Ishikawa (cell line): Measurements from ENCODE around the gene TIFAB.

Experiments used
- CEBPB ChIP-seq: IDR thresholded peaks from 2 replicates; pipeline ENCODE4 v1.6.1; 2012
- CREB1 ChIP-seq: IDR thresholded peaks from 2 replicates; pipeline ENCODE4 v1.6.1; 2012; ENCODE audit warnings: low read depth
- EGR1 ChIP-seq: IDR thresholded peaks from 2 replicates; pipeline ENCODE4 v1.6.1; 2012
- EP300 ChIP-seq: IDR thresholded peaks from 2 replicates; pipeline ENCODE4 v1.6.1; 2012; ENCODE audit warnings: borderline replicate concordance
- FOXM1 ChIP-seq: IDR thresholded peaks from 2 replicates; pipeline ENCODE4 v1.6.1; 2012; ENCODE audit warnings: low read depth, borderline replicate concordance
- MAX ChIP-seq: IDR thresholded peaks from 2 replicates; pipeline ENCODE4 v1.6.1; 2012
- NFIC ChIP-seq: IDR thresholded peaks from 2 replicates; pipeline ENCODE4 v1.6.1; 2012
- RAD21 ChIP-seq: IDR thresholded peaks from 2 replicates; pipeline ENCODE4 v1.6.1; 2012; ENCODE audit warnings: low read depth
- REST ChIP-seq: IDR thresholded peaks from 2 replicates; pipeline ENCODE4 v1.6.1; 2012; ENCODE audit warnings: low read depth, mild to moderate bottlenecking
- TAF1 ChIP-seq: IDR thresholded peaks from 2 replicates; pipeline ENCODE4 v1.6.1; 2012; ENCODE audit warnings: low read depth, mild to moderate bottlenecking
- TCF12 ChIP-seq: IDR thresholded peaks from 2 replicates; pipeline ENCODE4 v1.6.1; 2012; ENCODE audit warnings: low read depth
- TEAD4 ChIP-seq: IDR thresholded peaks from 2 replicates; pipeline ENCODE4 v1.6.1; 2012
- USF1 ChIP-seq: IDR thresholded peaks from 2 replicates; pipeline ENCODE4 v1.6.1; 2012
- YY1 ChIP-seq: IDR thresholded peaks from 2 replicates; pipeline ENCODE4 v1.6.1; 2012; ENCODE audit warnings: low read depth
- ZBTB7A ChIP-seq: IDR thresholded peaks from 2 replicates; pipeline ENCODE4 v1.6.1; 2012; ENCODE audit warnings: low read depth

The TIFAB gene

GRCh38 chr5:135452321-135453030, at the start of gene TIFAB:
TSS of gene TIFAB (minus strand) at chr5:135452351. CDS start at chr5:135449939, 2,412 bp downstream.
- no peak for TF ChIP-seq TCF12
- TF ChIP-seq ZBTB7A: no peak
- no peak for TF ChIP-seq TEAD4
- no peak for TF ChIP-seq EGR1
- TF ChIP-seq MAX: no peak
- TF ChIP-seq RAD21: no peak
- TF ChIP-seq YY1: no peak
- TF ChIP-seq EP300: no peak
- TF ChIP-seq TAF1: no peak
- no peak for TF ChIP-seq CREB1
- TF ChIP-seq REST: no peak
- no peak for TF ChIP-seq FOXM1
- no peak for TF ChIP-seq USF1
- no peak for TF ChIP-seq CEBPB
- TF ChIP-seq NFIC: no peak

GRCh38 chr5:135498637-135498995, 46.5 kb upstream of the TIFAB start:
- TF ChIP-seq EGR1 (no peak), RAD21 (no peak), YY1 (no peak), REST (no peak), NFIC (no peak), FOXM1 (no peak), TCF12 (no peak), USF1 (no peak), TAF1 (no peak), MAX (no peak), EP300 (no peak), CREB1 (no peak), CEBPB (no peak), ZBTB7A (no peak), TEAD4 (no peak)

- no peak for TF ChIP-seq TCF12
- TF ChIP-seq TAF1: no peak
- no peak for TF ChIP-seq RAD21
- no peak for TF ChIP-seq TEAD4
Measured at GRCh38 chr5:135497971-135498636, 46.0 kb upstream of the TIFAB start.

- TF ChIP-seq TEAD4 (no peak), CREB1 (no peak), USF1 (no peak)
Measured at GRCh38 chr5:135494196-135494595, 42.0 kb upstream of the TIFAB start.

GRCh38 chr5:135493406-135494180, 41.4 kb upstream of the TIFAB start:
- TF ChIP-seq MAX: no peak
- no peak for TF ChIP-seq USF1
- no peak for TF ChIP-seq NFIC
